Adrenal gland (tissue), 5 donors: ENCODE data around the gene ADGRB2.

Source experiments
- POLR2A ChIP-seq, 2 donors: fragments of 450-650 bp; IDR thresholded peaks; one replicate each; pipeline ENCODE4 v1.6.1; 2017; ENCODE audit warnings: antibody characterized with exemption in 2 of 2, mild to moderate bottlenecking in 2 of 2, moderate library complexity in 1 of 2
- TF ChIP-seq, protein P1 (sequence below), 6 experiments: fragments of 450-650 bp in 4 of 6; fragments of 200-600 bp in 2 of 6; sonication (generic) in 1 of 6; IDR thresholded peaks; 1 replicate in 5 of 6; 2 replicates in 1 of 6; pipeline versions ENCODE4 v1.5.1 to v1.8.0; 2016 to 2021; ENCODE audit warnings: antibody characterized with exemption in 6 of 6, mild to moderate bottlenecking in 2 of 6, moderate library complexity in 1 of 6
- donor health status: DM: no; HTN: no; CAD: no.

DNA sequence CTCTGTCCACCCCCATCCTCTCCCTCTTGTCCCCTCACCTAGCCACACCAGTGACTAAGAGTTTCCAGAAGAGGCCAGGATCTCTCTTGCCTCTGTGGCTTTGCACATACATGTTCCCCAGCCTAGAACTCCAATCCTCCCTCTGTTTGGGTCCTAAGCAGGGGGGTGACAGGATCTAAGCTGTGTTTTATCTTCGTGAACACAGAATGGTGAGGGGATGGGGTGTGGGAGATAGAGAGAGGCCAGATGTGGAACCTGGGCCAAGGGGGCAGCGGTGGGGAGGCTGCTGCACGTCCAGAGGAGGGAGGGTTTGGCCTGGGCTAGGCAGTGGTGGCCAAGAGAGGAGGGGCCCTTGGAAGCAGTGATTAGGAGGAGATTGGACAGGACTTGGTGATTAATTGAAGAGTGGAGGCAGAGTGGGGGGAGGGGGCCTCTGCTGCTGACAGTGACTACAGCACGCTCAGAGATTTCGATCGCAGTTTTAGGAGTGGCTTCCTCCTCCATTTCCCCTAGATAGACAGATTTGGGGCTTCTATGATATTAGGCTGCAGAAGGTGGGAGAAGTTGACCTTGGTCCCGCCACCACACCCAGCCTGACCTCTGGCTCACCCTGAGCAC lies 17.1 kb upstream of the ADGRB2 start:
- TF ChIP-seq, protein P1, sequence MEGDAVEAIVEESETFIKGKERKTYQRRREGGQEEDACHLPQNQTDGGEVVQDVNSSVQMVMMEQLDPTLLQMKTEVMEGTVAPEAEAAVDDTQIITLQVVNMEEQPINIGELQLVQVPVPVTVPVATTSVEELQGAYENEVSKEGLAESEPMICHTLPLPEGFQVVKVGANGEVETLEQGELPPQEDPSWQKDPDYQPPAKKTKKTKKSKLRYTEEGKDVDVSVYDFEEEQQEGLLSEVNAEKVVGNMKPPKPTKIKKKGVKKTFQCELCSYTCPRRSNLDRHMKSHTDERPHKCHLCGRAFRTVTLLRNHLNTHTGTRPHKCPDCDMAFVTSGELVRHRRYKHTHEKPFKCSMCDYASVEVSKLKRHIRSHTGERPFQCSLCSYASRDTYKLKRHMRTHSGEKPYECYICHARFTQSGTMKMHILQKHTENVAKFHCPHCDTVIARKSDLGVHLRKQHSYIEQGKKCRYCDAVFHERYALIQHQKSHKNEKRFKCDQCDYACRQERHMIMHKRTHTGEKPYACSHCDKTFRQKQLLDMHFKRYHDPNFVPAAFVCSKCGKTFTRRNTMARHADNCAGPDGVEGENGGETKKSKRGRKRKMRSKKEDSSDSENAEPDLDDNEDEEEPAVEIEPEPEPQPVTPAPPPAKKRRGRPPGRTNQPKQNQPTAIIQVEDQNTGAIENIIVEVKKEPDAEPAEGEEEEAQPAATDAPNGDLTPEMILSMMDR (IDR thresholded peaks at IDR 0.05), result no peak
- no peak for TF ChIP-seq POLR2A (IDR thresholded peaks at IDR 0.05)
